GM12873 (cell line): Measurements from ENCODE around the gene TMTC2.

Experiments
- CTCF ChIP-seq: IDR thresholded peaks from 2 replicates; pipeline ENCODE4 v1.5.1; 2012; ENCODE audit warnings: low read depth, mild to moderate bottlenecking, moderate library complexity, low read length, control low read depth; ENCODE audit not compliant: insufficient read depth; ENCODE audit errors: missing control alignments

The TMTC2 gene

GRCh38 chr12:83083616-83084015 is 396.9 kb downstream of the TMTC2 start:
- TF ChIP-seq CTCF: no peak

GRCh38 chr12:83084516-83085234 is 398.0 kb downstream of the TMTC2 start:
- no peak for TF ChIP-seq CTCF

- no peak for TF ChIP-seq CTCF
These were observed 399.3 kb downstream of the TMTC2 start for GRCh38 chr12:83086023-83086422.

GRCh38 chr12:83089575-83089974 is 402.9 kb downstream of the TMTC2 start:
- no peak for TF ChIP-seq CTCF

- no peak for TF ChIP-seq CTCF
These were observed 405.4 kb downstream of the TMTC2 start for GRCh38 chr12:83092129-83092528.

GRCh38 chr12:83092606-83093005 is 405.9 kb downstream of the TMTC2 start:
- no peak for TF ChIP-seq CTCF

- TF ChIP-seq CTCF: no peak
These were observed 406.7 kb downstream of the TMTC2 start for GRCh38 chr12:83093426-83093825.
